GM12878 (cell line): ENCODE measurements around the gene SLC45A2. TPM values are rescaled to one million over a fixed set of nuclear protein-coding genes. Genes with fewer than 3 reads are reported as not detected.
A peak's percentile ranks its signal among the peaks of the same experiment; 100 is the strongest.

ENCODE experiments used
- ATAC-seq: fragments of 200-7000 bp; cut with Tn5 transposase; 3 replicates; pipeline ENCODE4 v1.9.1; 2020; ENCODE audit warnings: mild to moderate bottlenecking, moderate library complexity
- Bru-seq: library from RNA; stranded (reverse); fragments of 400-500 nt; gene quantifications from one replicate; lab custom pipeline; 2021; lab: Mats Ljungman, UMichigan
- BruChase-seq, 2 experiments: library from RNA; stranded (reverse); fragments of 400-500 nt; gene quantifications; one replicate each; lab custom pipeline; 2021; lab: Mats Ljungman, UMichigan
- BruUV-seq: library from RNA; stranded (reverse); fragments of 400-500 nt; replicated peaks from 2 replicates; lab custom pipeline; 2021; lab: Mats Ljungman, UMichigan
- CTCF ChIA-PET: fragments of 300-600 bp; sonication (Branson Sonifier 250); formaldehyde crosslinking; extraction: SDS; loops from one replicate; lab custom pipeline; 2021; ENCODE audit warnings: inconsistent platforms; lab: Yijun Ruan, JAX
- POLR2A ChIA-PET: fragments of 350-600 bp; formaldehyde crosslinking; extraction: SDS; loops from one replicate; lab custom pipeline; 2021; ENCODE audit warnings: inconsistent platforms; lab: Charles Lee
- RAD21 ChIA-PET: fragments of 300-600 bp; sonication (Branson Sonifier 250); formaldehyde crosslinking; loops from one replicate; lab custom pipeline; 2023; ENCODE audit warnings: antibody characterized with exemption; ENCODE audit not compliant: unreplicated experiment; lab: Charles Lee
- SMC1A ChIA-PET: fragments of 300-600 bp; sonication (Branson Sonifier 250); formaldehyde crosslinking; loops from one replicate; lab custom pipeline; 2023; ENCODE audit not compliant: unreplicated experiment, uncharacterized antibody; lab: Charles Lee
- DNase-seq: peaks from one replicate; pipeline ENCODE4 v3.0.0-alpha.2; 2011; ENCODE audit warnings: low read depth, low spot score
- FAIRE-seq: peaks from 3 replicates; lab custom pipeline; 2011; peaks lifted over from hg19 to GRCh38; lab: Jason Lieb, UNC
- H2AFZ ChIP-seq: 2 replicates; pipeline ENCODE4 v1.6.0; 2011; ENCODE audit warnings: low read depth, low read length, control low read depth; ENCODE audit not compliant: control insufficient read depth
- H3K27ac ChIP-seq: 2 replicates; pipeline ENCODE4 v1.5.1; 2011; ENCODE audit warnings: control low read depth; ENCODE audit not compliant: control insufficient read depth, insufficient read depth
- H3K27me3 ChIP-seq, 2 experiments: replicated peaks in 1 of 2; 2 replicates each; pipeline versions ENCODE4 v1.6.0 to v1.6.1; 2011; ENCODE audit warnings: low read length in 1 of 2; ENCODE audit not compliant: control insufficient read depth in 2 of 2, insufficient read depth in 2 of 2
- H3K36me3 ChIP-seq, 2 experiments: 2 replicates each; pipeline ENCODE4 v1.5.1; 2011; ENCODE audit warnings: low read length in 1 of 2; ENCODE audit not compliant: control insufficient read depth in 2 of 2, insufficient read depth in 2 of 2
- H3K4me1 ChIP-seq: 2 replicates; pipeline ENCODE4 v1.6.1; 2011; ENCODE audit warnings: mild to moderate bottlenecking, low read length, moderate library complexity, mixed read lengths; ENCODE audit not compliant: control insufficient read depth, insufficient read depth
- H3K4me2 ChIP-seq: 2 replicates; pipeline ENCODE4 v1.6.0; 2011; ENCODE audit warnings: control low read depth; ENCODE audit not compliant: control insufficient read depth, insufficient read depth
- H3K4me3 ChIP-seq: fragments of 200-600 bp; sonication (generic); 2 replicates; pipeline ENCODE4 v1.5.1; 2016
- H3K79me2 ChIP-seq: 2 replicates; pipeline ENCODE4 v1.6.0; 2011; ENCODE audit warnings: low read length; ENCODE audit not compliant: control insufficient read depth, insufficient read depth
- H3K9ac ChIP-seq: 2 replicates; pipeline ENCODE4 v1.8.0; 2011; ENCODE audit warnings: low read length, control low read depth, mixed read lengths; ENCODE audit not compliant: control insufficient read depth, insufficient read depth
- H3K9me3 ChIP-seq: replicated peaks from 3 replicates; pipeline ENCODE4 v1.5.1; 2011; ENCODE audit warnings: mild to moderate bottlenecking, low read length; ENCODE audit not compliant: control insufficient read depth, insufficient read depth
- H4K20me1 ChIP-seq: 2 replicates; pipeline ENCODE4 v1.6.0; 2011; ENCODE audit not compliant: control insufficient read depth, insufficient read depth
- ASH2L ChIP-seq: fragments of 300-600, 200-600 bp; sonication (generic); IDR thresholded peaks from 2 replicates; pipeline ENCODE4 v1.6.1; 2017; ENCODE audit warnings: low read depth, mild to moderate bottlenecking, borderline replicate concordance
- BCL3 ChIP-seq: IDR thresholded peaks from 2 replicates; pipeline ENCODE4 v1.6.1; 2011; ENCODE audit warnings: borderline replicate concordance, low read depth, mild to moderate bottlenecking, moderate library complexity, low read length; ENCODE audit not compliant: insufficient read depth, poor library complexity, severe bottlenecking
- PRDM15 ChIP-seq: fragments of 450-650 bp; formaldehyde crosslinking; IDR thresholded peaks from 2 replicates; pipeline ENCODE4 v1.4.0; 2020; ENCODE audit warnings: mild to moderate bottlenecking, moderate library complexity
- RUNX3 ChIP-seq: IDR thresholded peaks from 2 replicates; pipeline ENCODE4 v1.6.1; 2012; ENCODE audit warnings: low read length, inconsistent platforms
- TCF3 ChIP-seq: IDR thresholded peaks from 2 replicates; pipeline ENCODE4 v1.6.1; 2012; ENCODE audit warnings: low read depth, mild to moderate bottlenecking, low read length, borderline replicate concordance; ENCODE audit not compliant: insufficient read depth
- WGBS: methylation state at CpG from one replicate; pipeline ENCODE4 v1.1.6; 2016; ENCODE audit warnings: low lambda C conversion rate; ENCODE audit not compliant: insufficient replicate concordance, insufficient coverage; ENCODE audit errors: missing lambda C conversion rate; 5-methylcytosine and 5-hydroxymethylcytosine counted together
- in situ Hi-C: fragments of 300-500 bp; cut with MboI; formaldehyde crosslinking; loops from 9 replicates; pipeline ENCODE4 v1.14.3; 2018; ENCODE audit warnings: mixed read lengths
- intact Hi-C: fragments of 100-400 bp; cut with micrococcal nuclease; formaldehyde crosslinking; loops from one replicate; pipeline ENCODE4 v1.14.2; 2022; ENCODE audit not compliant: unreplicated experiment
- long read RNA-seq, 2 experiments: library from polyadenylated mRNA; unstranded; transcript quantifications; one replicate each; pipeline ENCODE4 v2.0.0, GENCODE V29; 2019 to 2020
- polyA minus RNA-seq, 3 experiments: library from RNA; depleted of rRNA, polyadenylated mRNA; stranded (reverse); fragments of >200 nt; gene quantifications; 2 replicates each; pipeline ENCODE4 v1.2.3, GENCODE V29; 2011
- polyA plus RNA-seq, 11 experiments: library from polyadenylated mRNA; depleted of rRNA in 4 of 11; unstranded in 6 of 11; stranded (reverse) in 5 of 11; fragments of >200 nt; fragmentation: Nextera tagmentation in 4 of 11; fragmentation: Illumina TruSeq in 1 of 11; extraction: Ambion mirVana in 4 of 11; extraction: Trizol in 1 of 11; gene quantifications; 1 replicate in 1 of 11; 2 replicates in 10 of 11; pipeline versions ENCODE4 v1.2.1 to v1.2.3, GENCODE V29; 2011 to 2016; ENCODE audit warnings: inconsistent platforms in 2 of 11, missing spikeins in 2 of 11, low read depth in 1 of 11
- total RNA-seq, 4 experiments: library from RNA; depleted of rRNA in 3 of 4; stranded (reverse); fragments of >200 nt in 3 of 4; fragmentation: Illumina TruSeq in 1 of 4; extraction: Trizol in 1 of 4; gene quantifications; 2 replicates each; pipeline versions ENCODE4 v1.2.1 to v1.2.3, GENCODE V29; 2013 to 2021
- TF ChIP-seq, protein P1 (sequence below): fragments of 450-650 bp; IDR thresholded peaks from 2 replicates; pipeline ENCODE4 v1.6.1; 2017; ENCODE audit warnings: low read depth, mild to moderate bottlenecking, moderate library complexity
- TF ChIP-seq, protein P2 (sequence below): fragments of 450-650 bp; IDR thresholded peaks from 2 replicates; pipeline ENCODE4 v1.6.1; 2016; ENCODE audit warnings: mild to moderate bottlenecking

Gene SLC45A2
- 0.25 and 0.54 TPM in 2 replicates for total RNA-seq (2013; cell fraction: nucleolus; rRNA removed)
- 0.06 TPM in 1 of 2 replicates, not detected in the other for total RNA-seq (2014; rRNA removed)
- total RNA-seq (2014; rRNA removed; fragmentation: Illumina TruSeq; extraction: Trizol), result not detected in 2 replicates
- not detected in 2 replicates for total RNA-seq (2021)
- not detected for polyA plus RNA-seq (2011; ENCODE audit: low read depth)
- 0.07 TPM in 1 of 2 replicates, not detected in the other for polyA plus RNA-seq (2011; rRNA removed)
- 0.06 and 0.15 TPM in 2 replicates for polyA plus RNA-seq (2011; cell fraction: cytosol; rRNA removed)
- 0.41 and 0.45 TPM in 2 replicates for polyA plus RNA-seq (2011; cell fraction: nucleus; rRNA removed)
- not detected in 2 replicates for polyA plus RNA-seq (2012)
- not detected in 2 replicates for polyA plus RNA-seq (2014; fragmentation: Illumina TruSeq; extraction: Trizol)
- polyA plus RNA-seq (2014; fragmentation: Nextera tagmentation; extraction: Ambion mirVana), result not detected
- polyA plus RNA-seq (2014; rRNA removed), result 0.03 TPM in 1 of 2 replicates, not detected in the other
- polyA plus RNA-seq (2016; fragmentation: Nextera tagmentation; extraction: Ambion mirVana), result not detected
- polyA minus RNA-seq (2011; rRNA and poly(A)+ RNA removed), result 0.77 TPM in 1 of 2 replicates, not detected in the other
- polyA minus RNA-seq (2011; cell fraction: cytosol; rRNA and poly(A)+ RNA removed), result not detected in 2 replicates
- 1.7 and 2.3 TPM in 2 replicates for polyA minus RNA-seq (2011; cell fraction: nucleus; rRNA and poly(A)+ RNA removed)
- Bru-seq, nascent RNA, result percentile 30 among the genes with signal in this experiment
- BruChase-seq, experiment 1, labeled RNA remaining after a 6-hour chase, result percentile 42 among the genes with signal in this experiment
- percentile 43 among the genes with signal in this experiment for BruChase-seq, experiment 2, labeled RNA remaining after a 2-hour chase
- long read RNA-seq, experiment 1, result 0 reads
- long read RNA-seq, experiment 2, result 0 reads

DNA sequence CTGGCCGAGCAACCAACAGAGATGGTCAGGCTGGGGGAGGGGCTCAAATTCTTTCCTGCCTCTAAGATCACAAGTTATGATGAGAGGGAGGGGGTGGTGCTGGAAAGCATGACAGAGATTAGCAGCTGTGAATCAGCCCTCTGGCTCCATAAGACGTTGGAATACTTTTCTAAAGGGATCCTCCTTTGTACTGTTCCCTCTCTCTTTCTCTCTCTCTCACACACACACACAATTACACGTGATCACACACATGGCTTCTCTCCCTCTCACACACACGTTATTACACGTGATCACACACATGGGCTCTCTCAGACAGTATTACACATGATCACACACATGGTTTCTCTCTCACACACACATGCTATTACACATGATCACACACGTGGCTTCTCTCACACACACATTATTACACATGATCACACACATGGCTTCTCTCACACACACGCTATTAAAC lies at the start of gene SLC45A2:
SLC45A2 (minus strand) TSS at position 23 of the 454 bp plus-strand sequence. CDS start 110 bp downstream, outside the sequence.
- in situ Hi-C loops, result no loop called here
- RAD21 ChIA-PET, result no interaction called here
- H3K4me3 ChIP-seq, result no peak within 1 kb of the TSS
- DNase-seq, result no peak
- H3K4me1 ChIP-seq, result no peaks in the 10 kb centered on the region
- no peak for ATAC-seq
- H3K4me2 ChIP-seq, result no peak within 1 kb of the TSS
- H2AFZ ChIP-seq, result no peak within 1 kb of the TSS
- POLR2A ChIA-PET, result no interaction called here
- no peaks in the 10 kb centered on the region for H4K20me1 ChIP-seq
- intact Hi-C loops, result no loop called here
- H3K27ac ChIP-seq, result no peak within 1 kb of the TSS
- no peaks in the 10 kb centered on the region; the same call in 2 of the 3 replicates for H3K9me3 ChIP-seq
- peaks cover 0 to 5% of the 10 kb centered on the region in 2 experiments; a peak in 2 of 4 replicates for H3K36me3 ChIP-seq
- SMC1A ChIA-PET, result no interaction called here
- no peaks in the 10 kb centered on the region for H3K79me2 ChIP-seq
- no peaks in the 10 kb centered on the region for H3K27me3 ChIP-seq
- no peak for FAIRE-seq
- CTCF ChIA-PET, result no interaction called here
- BruUV-seq, result no TSS peak
- 76% methylated on average over 7 of the region's 7 CpGs for WGBS
- no peak within 1 kb of the TSS for H3K9ac ChIP-seq
- peak; percentile 20; the same call in 1 of the 2 replicates for TF ChIP-seq TCF3
- TF ChIP-seq PRDM15 (CRISPR knock-in tag), result no peak
- TF ChIP-seq, protein P1, sequence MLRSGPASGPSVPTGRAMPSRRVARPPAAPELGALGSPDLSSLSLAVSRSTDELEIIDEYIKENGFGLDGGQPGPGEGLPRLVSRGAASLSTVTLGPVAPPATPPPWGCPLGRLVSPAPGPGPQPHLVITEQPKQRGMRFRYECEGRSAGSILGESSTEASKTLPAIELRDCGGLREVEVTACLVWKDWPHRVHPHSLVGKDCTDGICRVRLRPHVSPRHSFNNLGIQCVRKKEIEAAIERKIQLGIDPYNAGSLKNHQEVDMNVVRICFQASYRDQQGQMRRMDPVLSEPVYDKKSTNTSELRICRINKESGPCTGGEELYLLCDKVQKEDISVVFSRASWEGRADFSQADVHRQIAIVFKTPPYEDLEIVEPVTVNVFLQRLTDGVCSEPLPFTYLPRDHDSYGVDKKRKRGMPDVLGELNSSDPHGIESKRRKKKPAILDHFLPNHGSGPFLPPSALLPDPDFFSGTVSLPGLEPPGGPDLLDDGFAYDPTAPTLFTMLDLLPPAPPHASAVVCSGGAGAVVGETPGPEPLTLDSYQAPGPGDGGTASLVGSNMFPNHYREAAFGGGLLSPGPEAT, result no peak
- TF ChIP-seq RUNX3, result no peak
- TF ChIP-seq, protein P2, sequence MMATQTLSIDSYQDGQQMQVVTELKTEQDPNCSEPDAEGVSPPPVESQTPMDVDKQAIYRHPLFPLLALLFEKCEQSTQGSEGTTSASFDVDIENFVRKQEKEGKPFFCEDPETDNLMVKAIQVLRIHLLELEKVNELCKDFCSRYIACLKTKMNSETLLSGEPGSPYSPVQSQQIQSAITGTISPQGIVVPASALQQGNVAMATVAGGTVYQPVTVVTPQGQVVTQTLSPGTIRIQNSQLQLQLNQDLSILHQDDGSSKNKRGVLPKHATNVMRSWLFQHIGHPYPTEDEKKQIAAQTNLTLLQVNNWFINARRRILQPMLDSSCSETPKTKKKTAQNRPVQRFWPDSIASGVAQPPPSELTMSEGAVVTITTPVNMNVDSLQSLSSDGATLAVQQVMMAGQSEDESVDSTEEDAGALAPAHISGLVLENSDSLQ, result no peak
- peak; percentile 95 for TF ChIP-seq BCL3
- TF ChIP-seq ASH2L, result no peak
